Thyroid gland (tissue), 4 donors: ENCODE results near the gene SEC14L5. TPM values are rescaled to one million over a fixed set of nuclear protein-coding genes. Genes with fewer than 3 reads are reported as not detected.

ENCODE experiments used
- DNase-seq, 2 donors: peaks; one replicate each; pipeline ENCODE4 v3.0.0-alpha.2; 2019
- H3K27ac ChIP-seq, 3 donors: fragments of 200-600 bp; sonication (generic); 1 replicate in 2 of 3; 2 replicates in 1 of 3; pipeline ENCODE4 v1.5.1; 2016 to 2019; ENCODE audit warnings: mild to moderate bottlenecking in 1 of 3, moderate library complexity in 1 of 3
- H3K27me3 ChIP-seq: fragments of 200-600 bp; sonication (generic); one replicate; pipeline ENCODE4 v1.5.1; 2019
- H3K36me3 ChIP-seq, 2 donors: fragments of 200-600 bp; sonication (generic); one replicate each; pipeline ENCODE4 v1.5.1; 2016 to 2019
- H3K4me1 ChIP-seq, 2 donors: fragments of 200-600 bp; sonication (generic); one replicate each; pipeline ENCODE4 v1.5.1; 2017 to 2019
- H3K4me3 ChIP-seq, 3 donors: fragments of 200-600 bp; sonication (generic); replicated peaks in 1 of 3; 1 replicate in 2 of 3; 2 replicates in 1 of 3; pipeline ENCODE4 v1.5.1; 2016; ENCODE audit warnings: mild to moderate bottlenecking in 1 of 3
- H3K9me3 ChIP-seq: fragments of 200-600 bp; sonication (generic); one replicate; pipeline ENCODE4 v1.5.1; 2017
- CTCF ChIP-seq, 6 experiments: fragments of 200-600 bp in 3 of 6; fragments of 450-650 bp in 3 of 6; sonication (generic) in 3 of 6; IDR thresholded peaks; one replicate each; pipeline ENCODE4 v1.5.1; 2016 to 2019; ENCODE audit warnings: antibody characterized with exemption in 6 of 6, mild to moderate bottlenecking in 2 of 6, inconsistent platforms in 1 of 6, moderate library complexity in 1 of 6
- POLR2A ChIP-seq, 2 donors: fragments of 450-650 bp; IDR thresholded peaks; one replicate each; pipeline ENCODE4 v1.6.1; 2017; ENCODE audit warnings: antibody characterized with exemption in 2 of 2, mild to moderate bottlenecking in 2 of 2, moderate library complexity in 1 of 2
- WGBS, 2 donors: methylation state at CpG; one replicate each; pipeline ENCODE4 v1.1.5; 2017; 5-methylcytosine and 5-hydroxymethylcytosine counted together
- intact Hi-C: fragments of 100-400 bp; cut with DNase I; formaldehyde crosslinking; loops from one replicate; pipeline ENCODE4 v1.15.1; 2023
- total RNA-seq, 4 donors: library from RNA; depleted of rRNA; stranded (reverse); fragments of >200 nt; gene quantifications; one replicate each; pipeline ENCODE4 v1.2.3, GENCODE V29; 2016

SEC14L5 gene
- total RNA-seq = under 1 TPM; 0.11 to 0.33 (median 0.21) TPM

GRCh38 chr16:4957720-4958509, at the start of gene SEC14L5:
Gene SEC14L5 (plus strand): TSS chr16:4958330. CDS start chr16:4959324, 994 bp downstream.
- DNase-seq = peak; percentile 99
- WGBS, 2 donors = 2 to 3% methylated on average over 13 to 37 of the region's 56 CpGs
- intact Hi-C loops = loop anchor here (5.0 to 10.0 kb wide), 2 partner anchors 156 to 223 kb away; partner anchors contain the start of genes ANKS3, DNAAF8 and ROGDI

GRCh38 chr16:4908854-4909401, 49.2 kb upstream of the SEC14L5 start:
- intact Hi-C loops = no loop called here
- TF ChIP-seq POLR2A (IDR thresholded peaks at IDR 0.05) (no peak), CTCF (IDR thresholded peaks at IDR 0.05) (no peak)
- 86 to 89% methylated on average over 5 of the region's 5 CpGs for WGBS, 2 donors
- DNase-seq = no peak
- peaks cover 4 to 11% of the 10 kb centered on the region in 2 donors for H3K4me1 ChIP-seq
- no peaks in the 10 kb centered on the region for H3K9me3 ChIP-seq
- H3K4me3 ChIP-seq = no peak overlapping the region
- no peak overlapping the region for H3K27ac ChIP-seq
- no peaks in the 10 kb centered on the region for H3K27me3 ChIP-seq
- H3K36me3 ChIP-seq = peaks cover 0 to 2% of the 10 kb centered on the region in 2 donors

More at GRCh38 chr16:4957720-4958509, at the start of gene SEC14L5:
- H3K27ac ChIP-seq = peak within 1 kb of the TSS in 1 of 3 donors; percentile 19
- H3K36me3 ChIP-seq = no peaks in the 10 kb centered on the region
- peaks cover 4 to 5% of the 10 kb centered on the region in 2 donors for H3K4me1 ChIP-seq
- TF ChIP-seq POLR2A (IDR thresholded peaks at IDR 0.05) = peak in 1 of 2 donors; percentile 57
- no peak for TF ChIP-seq CTCF (IDR thresholded peaks at IDR 0.05)
- no peaks in the 10 kb centered on the region for H3K27me3 ChIP-seq
- peak within 1 kb of the TSS in 1 of 3 donors; percentile 18 for H3K4me3 ChIP-seq
- no peaks in the 10 kb centered on the region for H3K9me3 ChIP-seq

GRCh38 chr16:4909825-4910224, 48.3 kb upstream of the SEC14L5 start:
- Histone ChIP-seq H3K9me3 (no peaks in the 10 kb centered on the region), H3K36me3 (no peaks in the 10 kb centered on the region), H3K27me3 (no peaks in the 10 kb centered on the region), H3K27ac (no peak overlapping the region), H3K4me1 (peaks cover 4 to 13% of the 10 kb centered on the region in 2 donors), H3K4me3 (no peak overlapping the region)
- WGBS, 2 donors = 95% methylated on average over 7 of the region's 7 CpGs
- DNase-seq = no peak
- intact Hi-C loops = no loop called here
- TF ChIP-seq POLR2A (IDR thresholded peaks at IDR 0.05) (no peak), CTCF (IDR thresholded peaks at IDR 0.05) (no peak)

DNA sequence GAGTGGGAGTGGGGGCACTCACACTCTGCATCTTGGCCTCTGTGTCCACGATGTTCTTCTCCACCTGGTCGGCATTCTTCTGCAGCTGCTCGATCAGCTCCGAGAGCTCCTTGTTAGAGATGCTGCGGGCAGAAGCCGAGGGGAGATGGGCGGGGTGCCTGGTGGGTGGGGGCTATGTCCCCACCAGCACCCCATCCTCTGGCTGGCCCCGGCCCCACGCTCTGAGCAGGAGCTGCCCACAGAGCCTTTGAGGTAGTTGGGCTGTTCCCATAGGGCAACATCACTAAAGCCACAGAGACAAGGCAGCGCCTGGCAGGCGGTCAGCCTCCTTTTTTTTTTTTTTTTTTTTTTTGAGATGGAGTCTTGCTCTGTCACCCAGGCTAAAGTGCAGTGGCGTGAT, 47.3 kb upstream of the SEC14L5 start:
- TF ChIP-seq POLR2A (IDR thresholded peaks at IDR 0.05) (no peak), CTCF (IDR thresholded peaks at IDR 0.05) (no peak)
- no peak overlapping the region for H3K27ac ChIP-seq
- no peak for DNase-seq
- intact Hi-C loops = no loop called here
- 95% methylated on average over 12 of the region's 12 CpGs for WGBS, 2 donors
- peaks cover 4 to 13% of the 10 kb centered on the region in 2 donors for H3K4me1 ChIP-seq
- H3K27me3 ChIP-seq = no peaks in the 10 kb centered on the region
- no peaks in the 10 kb centered on the region for H3K9me3 ChIP-seq
- H3K4me3 ChIP-seq = no peak overlapping the region
- no peaks in the 10 kb centered on the region for H3K36me3 ChIP-seq

DNA sequence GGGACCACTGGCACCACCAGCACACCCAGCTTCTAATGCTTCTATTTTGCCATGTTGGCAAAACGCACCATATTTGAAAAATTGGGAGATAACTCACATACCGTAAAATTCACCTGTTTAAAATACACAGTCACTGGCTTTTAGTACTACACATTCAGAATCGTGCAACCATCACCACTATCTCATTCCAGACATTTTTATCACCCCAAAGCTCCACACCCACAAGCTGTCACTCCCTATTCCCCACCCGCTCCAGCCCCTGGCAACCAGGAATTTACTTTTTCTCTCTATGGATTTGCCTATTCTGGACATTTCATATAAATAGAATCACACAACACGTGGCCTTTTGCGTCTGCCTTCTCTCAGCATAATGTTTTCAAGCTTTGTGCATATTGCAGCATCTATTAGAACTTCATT, 46.2 kb upstream of the SEC14L5 start:
- Histone ChIP-seq H3K36me3 (no peaks in the 10 kb centered on the region), H3K9me3 (no peaks in the 10 kb centered on the region), H3K4me1 (peaks cover 4 to 17% of the 10 kb centered on the region in 2 donors), H3K4me3 (no peak overlapping the region), H3K27me3 (no peaks in the 10 kb centered on the region), H3K27ac (no peak overlapping the region)
- TF ChIP-seq CTCF (IDR thresholded peaks at IDR 0.05) = no peak
- no peak for TF ChIP-seq POLR2A (IDR thresholded peaks at IDR 0.05)
- WGBS, 2 donors = 77% methylated on average over 6 of the region's 6 CpGs
- no peak for DNase-seq
- intact Hi-C loops = no loop called here
